Brain microvascular endothelial cell (primary cell): ENCODE measurements around the gene ODF2L.

ENCODE experiments used
- DNase-seq: peaks from one replicate; pipeline ENCODE4 v3.0.0-alpha.2; 2020
- H3K27ac ChIP-seq: fragments of 250-450 bp; sonication (Bioruptor Pico); 2 replicates; pipeline ENCODE4 v1.5.1; 2020; ENCODE audit warnings: mild to moderate bottlenecking, moderate library complexity
- H3K27me3 ChIP-seq: fragments of 250-450 bp; sonication (Bioruptor Pico); replicated peaks from 2 replicates; pipeline ENCODE4 v1.5.1; 2020; ENCODE audit warnings: mild to moderate bottlenecking
- H3K36me3 ChIP-seq: fragments of 250-450 bp; sonication (Bioruptor Pico); replicated peaks from 2 replicates; pipeline ENCODE4 v1.5.1; 2020; ENCODE audit warnings: mild to moderate bottlenecking
- H3K4me3 ChIP-seq: 2 replicates; pipeline ENCODE4 v1.5.1; 2011; ENCODE audit warnings: low read depth, mild to moderate bottlenecking, control low read depth, low read length, moderate library complexity
- in situ Hi-C: cut with HindIII; loops from 2 replicates; pipeline ENCODE4 v1.10.0; 2017; ENCODE audit warnings: low sequenced_read_pairs, low pct_ligation_motif_present
- TF ChIP-seq, protein P1 (sequence below): IDR thresholded peaks from 2 replicates; pipeline ENCODE4 v1.5.1; 2011; ENCODE audit warnings: low read depth, mild to moderate bottlenecking, moderate library complexity, low read length, control low read depth, inconsistent platforms; ENCODE audit errors: missing control alignments

Gene ODF2L

DNA sequence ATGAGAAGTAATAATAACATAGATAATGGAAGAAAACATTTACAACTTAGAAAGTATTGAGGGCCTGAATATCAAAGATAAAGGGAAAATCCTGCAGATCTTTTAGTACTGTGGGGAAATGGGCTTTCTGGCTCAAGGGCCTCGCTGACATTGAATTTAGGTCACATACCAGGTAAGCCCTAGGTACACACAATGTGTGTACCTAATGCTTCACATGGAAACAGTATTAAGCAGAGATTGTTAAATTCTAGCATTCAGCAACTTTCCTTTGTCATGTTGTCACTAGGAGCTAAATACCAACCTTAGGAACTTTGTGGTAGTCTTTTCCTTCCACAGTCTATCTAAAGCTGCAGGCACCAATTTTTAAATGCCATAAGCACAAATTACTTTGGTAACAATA lies 49.7 kb downstream of the ODF2L start:
- no peak for DNase-seq
- in situ Hi-C loops: no loop called here
- no peak overlapping the region for H3K4me3 ChIP-seq
- TF ChIP-seq, protein P1, sequence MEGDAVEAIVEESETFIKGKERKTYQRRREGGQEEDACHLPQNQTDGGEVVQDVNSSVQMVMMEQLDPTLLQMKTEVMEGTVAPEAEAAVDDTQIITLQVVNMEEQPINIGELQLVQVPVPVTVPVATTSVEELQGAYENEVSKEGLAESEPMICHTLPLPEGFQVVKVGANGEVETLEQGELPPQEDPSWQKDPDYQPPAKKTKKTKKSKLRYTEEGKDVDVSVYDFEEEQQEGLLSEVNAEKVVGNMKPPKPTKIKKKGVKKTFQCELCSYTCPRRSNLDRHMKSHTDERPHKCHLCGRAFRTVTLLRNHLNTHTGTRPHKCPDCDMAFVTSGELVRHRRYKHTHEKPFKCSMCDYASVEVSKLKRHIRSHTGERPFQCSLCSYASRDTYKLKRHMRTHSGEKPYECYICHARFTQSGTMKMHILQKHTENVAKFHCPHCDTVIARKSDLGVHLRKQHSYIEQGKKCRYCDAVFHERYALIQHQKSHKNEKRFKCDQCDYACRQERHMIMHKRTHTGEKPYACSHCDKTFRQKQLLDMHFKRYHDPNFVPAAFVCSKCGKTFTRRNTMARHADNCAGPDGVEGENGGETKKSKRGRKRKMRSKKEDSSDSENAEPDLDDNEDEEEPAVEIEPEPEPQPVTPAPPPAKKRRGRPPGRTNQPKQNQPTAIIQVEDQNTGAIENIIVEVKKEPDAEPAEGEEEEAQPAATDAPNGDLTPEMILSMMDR: no peak
- H3K27ac ChIP-seq: no peak overlapping the region
- no peaks in the 10 kb centered on the region for H3K27me3 ChIP-seq
- H3K36me3 ChIP-seq: no peaks in the 10 kb centered on the region

DNA sequence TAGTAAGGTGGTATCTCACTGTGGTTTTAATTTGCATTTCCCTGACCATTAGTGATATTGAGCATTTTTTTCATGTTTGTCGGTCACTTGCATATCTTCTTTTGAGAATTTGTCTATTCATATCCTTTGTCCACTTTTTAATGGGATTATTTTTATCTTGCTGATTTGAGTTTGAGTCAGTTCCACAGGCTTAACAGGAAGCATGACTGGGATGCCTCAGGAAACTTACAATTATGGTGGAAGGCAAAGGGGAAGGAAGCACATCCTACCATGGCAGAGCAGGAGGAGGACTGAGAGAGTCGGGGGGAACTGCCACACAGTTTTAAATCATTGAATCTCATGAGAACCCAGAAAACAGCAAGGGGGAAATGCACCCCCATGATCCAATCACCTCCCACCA lies 51.1 kb downstream of the ODF2L start:
- in situ Hi-C loops: no loop called here
- DNase-seq: no peak
- Histone ChIP-seq H3K27ac (no peak overlapping the region), H3K4me3 (no peak overlapping the region), H3K36me3 (no peaks in the 10 kb centered on the region), H3K27me3 (no peaks in the 10 kb centered on the region)
- TF ChIP-seq, protein P1: no peak

DNA sequence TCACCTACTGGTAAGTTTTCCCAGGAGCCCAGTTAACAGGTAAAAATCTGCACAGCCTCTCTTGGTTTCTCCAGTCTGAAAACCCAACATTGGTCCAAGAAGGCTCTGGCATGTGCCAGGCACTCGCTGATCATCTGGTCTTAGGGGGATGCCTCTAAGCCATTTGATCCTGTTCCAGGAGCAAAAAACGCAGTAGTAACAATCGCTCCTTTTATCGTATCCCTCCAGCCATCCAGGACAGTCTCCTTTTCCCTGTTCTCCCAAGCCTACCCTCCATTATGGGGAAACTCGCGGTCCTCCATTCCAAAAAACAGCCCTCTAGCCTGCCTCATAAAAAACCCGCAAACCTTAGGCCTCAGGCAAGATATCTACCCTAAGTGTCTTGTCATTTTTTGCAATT lies 56.2 kb downstream of the ODF2L start:
- Histone ChIP-seq H3K4me3 (no peak overlapping the region), H3K27me3 (no peaks in the 10 kb centered on the region), H3K27ac (no peak overlapping the region), H3K36me3 (no peaks in the 10 kb centered on the region)
- DNase-seq: no peak
- TF ChIP-seq, protein P1: no peak
- in situ Hi-C loops: no loop called here

DNA sequence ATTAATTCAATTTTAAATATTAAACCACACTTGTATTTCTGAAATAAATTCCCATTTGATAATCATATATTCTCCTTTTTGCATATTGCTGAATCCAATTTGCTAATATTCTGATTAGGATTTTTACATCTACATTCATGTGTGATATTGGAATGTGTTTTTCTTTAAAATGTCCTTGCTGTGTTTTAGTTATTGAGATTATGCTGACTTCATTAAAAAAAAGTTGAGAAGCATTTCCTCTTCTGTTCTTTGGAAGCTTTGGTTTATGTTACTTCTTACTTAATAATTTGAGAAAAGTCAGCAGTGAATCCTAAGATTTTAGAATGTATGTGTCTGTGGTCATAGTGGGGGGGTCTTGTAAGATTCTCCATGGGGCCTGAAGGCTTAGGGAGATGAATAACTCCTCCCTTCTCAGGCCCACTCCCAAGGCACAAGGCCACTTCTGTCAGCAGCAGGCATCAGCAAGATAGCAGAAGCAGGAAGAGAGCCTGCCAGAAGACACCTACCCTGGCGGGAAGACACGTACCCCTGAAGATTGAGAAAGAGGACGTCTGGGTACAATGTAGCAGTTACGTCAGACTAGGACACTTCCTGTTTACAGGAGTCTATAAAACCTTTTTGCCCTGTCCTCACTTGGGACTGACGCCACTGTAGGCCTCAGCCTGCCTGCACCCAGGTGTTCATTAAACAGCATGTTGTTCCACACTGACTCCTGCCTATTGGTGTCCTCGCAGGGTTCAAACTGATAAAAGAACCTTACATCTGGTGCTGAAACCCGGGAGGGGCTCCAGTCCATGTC lies 56.9 kb downstream of the ODF2L start:
- TF ChIP-seq, protein P1: no peak
- DNase-seq: no peak
- in situ Hi-C loops: no loop called here
- Histone ChIP-seq H3K36me3 (no peaks in the 10 kb centered on the region), H3K4me3 (no peak overlapping the region), H3K27ac (no peak overlapping the region), H3K27me3 (no peaks in the 10 kb centered on the region)

DNA sequence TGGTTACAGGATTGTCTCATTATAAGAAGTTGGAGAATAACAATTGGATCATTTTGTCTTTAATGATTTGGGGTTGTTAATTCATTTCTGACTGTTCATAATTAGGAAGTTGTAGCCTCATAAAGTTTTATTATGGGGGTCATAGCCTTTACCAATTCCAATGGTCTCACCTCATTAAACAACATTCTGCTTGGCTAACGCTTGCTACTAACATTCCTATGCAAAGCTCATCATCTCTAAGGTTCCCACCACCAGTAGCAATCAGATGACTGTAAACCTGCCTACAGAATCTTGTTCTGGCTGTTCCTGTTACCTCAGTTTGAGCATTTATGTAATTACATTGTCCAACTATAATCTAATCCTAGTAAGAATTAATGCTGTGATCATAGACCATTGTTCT lies 60.2 kb downstream of the ODF2L start:
- in situ Hi-C loops: no loop called here
- no peak overlapping the region for H3K27ac ChIP-seq

More for the DNA sequence above, 60.2 kb downstream of the ODF2L start:
- H3K4me3 ChIP-seq: no peak overlapping the region
- no peaks in the 10 kb centered on the region for H3K27me3 ChIP-seq
- TF ChIP-seq, protein P1: no peak
- DNase-seq: no peak
- no peaks in the 10 kb centered on the region for H3K36me3 ChIP-seq
